NT2/D1 (cell line): ENCODE data around the gene HEATR1.

Source experiments
- YY1 ChIP-seq: IDR thresholded peaks from 2 replicates; pipeline ENCODE4 v1.6.1; 2011; ENCODE audit not compliant: insufficient read length, insufficient read depth
- ZNF274 ChIP-seq: IDR thresholded peaks from 2 replicates; pipeline ENCODE4 v1.6.1; 2011; ENCODE audit warnings: mild to moderate bottlenecking, low read depth, low read length

DNA sequence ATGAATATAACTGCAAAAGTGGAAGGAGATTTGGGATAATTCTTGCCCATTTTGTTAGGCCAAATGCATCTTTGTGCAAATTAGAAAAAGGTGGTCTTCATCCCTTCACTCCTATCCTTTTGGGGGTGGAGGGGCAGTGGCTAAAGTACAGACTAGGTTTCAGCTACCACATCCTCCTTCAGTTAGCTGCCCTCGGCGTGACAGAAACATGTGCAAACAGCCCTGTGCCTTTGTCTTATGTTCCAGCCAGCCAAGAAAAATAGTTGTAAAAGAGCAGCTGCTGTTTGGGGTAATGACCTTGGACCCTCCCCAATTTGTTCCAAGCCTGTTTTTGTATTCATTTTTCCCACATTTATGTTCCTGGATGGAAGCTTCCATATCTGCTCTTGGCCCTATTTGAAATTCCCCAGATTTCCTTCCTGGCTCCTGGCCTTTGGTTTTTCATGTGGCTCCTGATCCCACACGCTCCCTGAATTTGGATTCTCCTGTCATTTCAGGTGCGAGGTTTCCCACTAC is 88.8 kb downstream of the HEATR1 start:
- TF ChIP-seq ZNF274 = no peak
- TF ChIP-seq YY1 = no peak
